RWPE2 (cell line): ENCODE data around the gene KLF6.

ENCODE experiments used
- ATAC-seq: fragments of 200-7000 bp; cut with Tn5 transposase; 3 replicates; pipeline ENCODE4 v1.9.1; 2021; ENCODE audit warnings: low read depth
- DNase-seq: peaks from one replicate; pipeline ENCODE4 v3.0.0-alpha.2; 2020; ENCODE audit warnings: low spot score
- H3K27ac ChIP-seq: fragments of 450-650 bp; 2 replicates; pipeline ENCODE4 v1.5.1; 2017; ENCODE audit warnings: mild to moderate bottlenecking; ENCODE audit not compliant: poor library complexity, severe bottlenecking
- H3K27me3 ChIP-seq: fragments of 250-450 bp; sonication (Bioruptor Pico); 2 replicates; pipeline ENCODE4 v1.5.1; 2021; ENCODE audit warnings: mild to moderate bottlenecking, moderate library complexity; ENCODE audit not compliant: insufficient read depth, poor library complexity, severe bottlenecking
- H3K36me3 ChIP-seq: fragments of 250-450 bp; sonication (Bioruptor Pico); 2 replicates; pipeline ENCODE4 v1.5.1; 2020; ENCODE audit warnings: low read depth, mild to moderate bottlenecking, moderate library complexity
- H3K4me1 ChIP-seq: fragments of 250-450 bp; sonication (Bioruptor Pico); 2 replicates; pipeline ENCODE4 v1.5.1; 2021; ENCODE audit warnings: mild to moderate bottlenecking, moderate library complexity; ENCODE audit not compliant: insufficient read depth, poor library complexity, severe bottlenecking
- H3K4me3 ChIP-seq: fragments of 250-450 bp; sonication (Bioruptor Pico); 2 replicates; pipeline ENCODE4 v1.5.1; 2021; ENCODE audit warnings: mild to moderate bottlenecking, moderate library complexity; ENCODE audit not compliant: severe bottlenecking
- H3K9me3 ChIP-seq: fragments of 250-450 bp; sonication (Bioruptor Pico); 2 replicates; pipeline ENCODE4 v1.5.1; 2021; ENCODE audit warnings: mild to moderate bottlenecking, moderate library complexity; ENCODE audit not compliant: severe bottlenecking
- CTCF ChIP-seq: fragments of 450-650 bp; IDR thresholded peaks from one replicate; pipeline ENCODE4 v1.5.1; 2017; ENCODE audit warnings: mild to moderate bottlenecking, moderate library complexity; ENCODE audit not compliant: poor library complexity, severe bottlenecking

The KLF6 gene

DNA sequence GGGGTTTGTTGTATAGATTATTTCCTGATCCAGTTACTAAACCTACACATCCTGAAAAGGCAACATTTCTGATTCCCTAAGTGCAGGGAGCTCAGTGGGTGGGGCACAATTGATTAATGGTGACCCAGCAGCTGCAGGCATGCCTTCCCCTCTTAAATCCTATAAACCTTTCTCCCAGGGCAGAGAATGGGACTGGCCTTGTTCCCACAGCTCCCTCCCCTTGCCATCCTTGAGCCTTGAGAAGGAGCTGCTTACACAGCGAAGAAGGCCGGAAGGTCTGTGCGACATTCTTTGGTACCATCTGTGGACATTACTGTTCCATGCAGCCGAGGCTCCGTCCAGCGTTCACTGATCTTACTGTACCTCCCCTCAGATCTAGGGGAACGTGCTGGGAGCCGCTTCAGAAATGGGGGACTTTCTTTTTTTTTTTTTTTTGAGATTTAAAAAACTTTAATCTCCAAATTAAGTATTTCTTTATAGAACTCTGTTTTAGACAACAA is 14.3 kb downstream of the KLF6 start:
- Histone ChIP-seq H3K4me1 (peaks cover 15% of the 10 kb centered on the region), H3K9me3 (no peaks in the 10 kb centered on the region), H3K4me3 (no peak overlapping the region), H3K27me3 (no peaks in the 10 kb centered on the region), H3K27ac (no peak overlapping the region), H3K36me3 (peaks cover 2% of the 10 kb centered on the region)
- ATAC-seq (no peak), DNase-seq (no peak)
- TF ChIP-seq CTCF, result no peak

DNA sequence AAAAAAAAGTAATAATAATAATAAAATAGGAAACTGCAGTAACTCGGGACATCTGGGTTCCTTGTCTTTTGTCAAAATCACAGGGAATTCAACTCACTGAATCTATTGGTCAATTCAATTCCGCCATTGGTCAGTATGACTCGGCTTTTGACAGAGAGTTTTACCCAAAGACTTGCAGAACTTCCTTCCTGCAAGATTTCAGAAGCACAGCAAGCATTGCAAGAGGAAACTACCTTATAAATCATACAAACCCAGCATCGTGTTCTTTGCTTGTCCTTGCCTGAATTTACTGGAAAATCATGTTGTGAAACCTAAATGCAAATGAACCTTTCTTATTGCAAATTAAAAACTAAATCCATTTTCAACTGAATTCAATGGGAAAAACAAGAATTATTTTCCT is 15.5 kb downstream of the KLF6 start:
- no peak overlapping the region for H3K4me3 ChIP-seq

DNA sequence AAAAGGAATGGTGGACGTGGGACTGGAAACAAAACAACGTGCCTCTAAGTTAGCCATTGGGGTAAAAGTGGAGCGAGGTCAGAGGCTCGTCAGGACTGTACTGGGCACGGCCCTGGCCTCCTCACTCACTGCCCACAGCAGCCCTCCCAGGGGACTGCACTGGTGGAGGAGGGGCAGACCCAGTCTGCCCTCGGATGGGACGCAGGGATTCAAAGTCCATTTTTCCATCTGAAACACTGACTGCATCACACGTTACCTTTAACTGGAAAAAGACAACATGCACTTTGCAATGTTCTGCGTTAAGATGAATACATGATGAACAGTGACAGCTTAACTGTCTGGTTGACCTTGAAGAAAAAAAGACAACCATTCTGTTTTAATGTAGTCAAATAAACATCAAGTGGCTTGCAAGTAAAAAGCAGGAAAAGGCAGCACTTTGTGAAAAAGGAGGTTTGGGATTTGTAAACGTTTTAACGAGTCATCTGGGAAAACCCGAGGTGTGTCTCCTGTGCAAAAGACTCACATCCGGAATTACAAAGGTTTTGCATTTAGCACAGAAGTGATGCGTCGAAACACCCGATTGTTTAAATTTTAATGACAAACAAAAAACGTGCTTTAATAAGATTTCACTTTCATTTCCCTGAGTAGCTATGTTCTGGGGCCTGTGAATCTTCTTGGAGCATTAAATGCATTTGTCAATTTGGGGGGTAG is 18.8 kb downstream of the KLF6 start:
- no peaks in the 10 kb centered on the region for H3K27me3 ChIP-seq
- H3K36me3 ChIP-seq, result no peaks in the 10 kb centered on the region
- no peak overlapping the region for H3K4me3 ChIP-seq
- no peak for TF ChIP-seq CTCF
- no peaks in the 10 kb centered on the region for H3K9me3 ChIP-seq
- no peak overlapping the region for H3K27ac ChIP-seq
- ATAC-seq (no peak), DNase-seq (no peak)
- H3K4me1 ChIP-seq, result peaks cover 43% of the 10 kb centered on the region

More for the DNA sequence above, 15.5 kb downstream of the KLF6 start:
- Histone ChIP-seq H3K27ac (no peak overlapping the region), H3K27me3 (no peaks in the 10 kb centered on the region), H3K9me3 (no peaks in the 10 kb centered on the region), H3K4me1 (peaks cover 14% of the 10 kb centered on the region), H3K36me3 (no peaks in the 10 kb centered on the region)
- no peak for ATAC-seq
- DNase-seq, result no peak
- TF ChIP-seq CTCF, result no peak

DNA sequence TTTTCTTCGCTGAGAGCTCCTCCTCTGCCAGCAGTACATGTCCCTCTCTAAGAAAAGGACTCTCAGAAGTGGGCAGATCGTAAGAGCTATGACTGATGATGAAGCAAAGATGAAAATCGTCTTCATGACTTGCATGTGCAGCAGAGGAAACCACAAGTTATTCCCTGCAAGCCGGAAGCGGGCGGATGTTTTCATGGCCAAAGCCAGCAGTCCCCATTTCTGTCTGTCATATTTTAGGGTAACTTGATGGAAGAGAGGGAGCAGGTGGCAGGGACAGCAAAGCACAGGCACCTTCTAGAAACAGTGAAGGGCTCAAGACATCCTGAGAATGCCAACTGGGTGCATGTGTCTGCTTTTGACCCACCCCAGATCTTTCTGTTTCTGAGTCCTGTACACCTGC is 19.9 kb downstream of the KLF6 start:
- peaks cover 48% of the 10 kb centered on the region for H3K4me1 ChIP-seq
- DNase-seq, result no peak
- H3K27ac ChIP-seq, result peak overlapping the region; percentile 93

More for the DNA sequence above, 19.9 kb downstream of the KLF6 start:
- ATAC-seq, result no peak
- no peaks in the 10 kb centered on the region for H3K27me3 ChIP-seq
- no peaks in the 10 kb centered on the region for H3K36me3 ChIP-seq
- TF ChIP-seq CTCF, result no peak
- no peak overlapping the region for H3K4me3 ChIP-seq
- H3K9me3 ChIP-seq, result no peaks in the 10 kb centered on the region
